Measurements from ENCODE around the gene CBLN4.

DNA sequence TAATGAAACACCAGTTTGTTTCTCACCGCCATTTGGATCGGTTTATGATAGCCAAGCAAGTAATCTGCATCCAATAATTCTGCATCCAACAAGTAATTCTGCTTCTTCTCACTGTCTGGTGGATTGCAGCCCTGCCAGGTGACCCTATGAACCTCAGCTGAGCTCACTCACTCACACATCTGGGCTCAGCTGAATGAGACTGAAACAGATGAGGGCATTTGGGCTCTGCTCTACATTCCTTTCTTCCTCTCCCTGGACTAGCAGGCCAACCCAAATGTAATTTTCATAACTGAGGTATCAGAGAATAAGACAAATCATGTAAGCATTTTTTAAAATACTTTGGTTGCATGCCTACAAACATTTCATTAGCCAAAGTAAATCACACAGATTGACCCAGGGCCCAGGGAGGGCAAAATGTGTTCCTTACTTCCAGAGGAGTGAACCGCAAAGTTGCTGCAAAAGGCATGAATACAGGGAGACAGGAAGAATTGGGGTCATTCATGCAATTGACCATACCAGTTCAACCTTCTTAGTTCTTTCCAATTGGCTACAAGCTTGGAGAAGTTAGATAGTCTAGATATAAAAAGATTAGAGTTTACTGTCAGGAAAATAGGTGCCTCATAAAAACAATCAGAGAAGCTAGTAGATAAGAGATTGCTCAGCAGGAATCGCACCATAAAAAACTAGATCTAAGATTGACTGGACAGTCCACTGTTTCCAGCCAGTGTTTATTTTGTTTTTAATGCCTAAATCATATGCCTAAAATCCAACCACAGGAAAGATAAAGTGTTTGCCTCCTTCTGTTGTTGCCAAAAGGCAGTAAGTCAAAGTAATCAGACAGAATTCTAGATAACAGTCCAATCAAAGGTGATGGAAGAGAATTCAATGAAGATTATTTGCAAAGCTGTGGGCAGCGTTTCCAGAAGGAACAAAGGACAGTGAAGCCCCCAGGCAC is 43.7 kb downstream of the CBLN4 start:
- no peak for TF ChIP-seq EZH2 (IDR thresholded peaks at IDR 0.05; ENCODE audit: low read length)
- TF ChIP-seq, protein P1, sequence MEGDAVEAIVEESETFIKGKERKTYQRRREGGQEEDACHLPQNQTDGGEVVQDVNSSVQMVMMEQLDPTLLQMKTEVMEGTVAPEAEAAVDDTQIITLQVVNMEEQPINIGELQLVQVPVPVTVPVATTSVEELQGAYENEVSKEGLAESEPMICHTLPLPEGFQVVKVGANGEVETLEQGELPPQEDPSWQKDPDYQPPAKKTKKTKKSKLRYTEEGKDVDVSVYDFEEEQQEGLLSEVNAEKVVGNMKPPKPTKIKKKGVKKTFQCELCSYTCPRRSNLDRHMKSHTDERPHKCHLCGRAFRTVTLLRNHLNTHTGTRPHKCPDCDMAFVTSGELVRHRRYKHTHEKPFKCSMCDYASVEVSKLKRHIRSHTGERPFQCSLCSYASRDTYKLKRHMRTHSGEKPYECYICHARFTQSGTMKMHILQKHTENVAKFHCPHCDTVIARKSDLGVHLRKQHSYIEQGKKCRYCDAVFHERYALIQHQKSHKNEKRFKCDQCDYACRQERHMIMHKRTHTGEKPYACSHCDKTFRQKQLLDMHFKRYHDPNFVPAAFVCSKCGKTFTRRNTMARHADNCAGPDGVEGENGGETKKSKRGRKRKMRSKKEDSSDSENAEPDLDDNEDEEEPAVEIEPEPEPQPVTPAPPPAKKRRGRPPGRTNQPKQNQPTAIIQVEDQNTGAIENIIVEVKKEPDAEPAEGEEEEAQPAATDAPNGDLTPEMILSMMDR (optimal IDR thresholded peaks at IDR 0.05 in 1 of 3, IDR thresholded peaks at IDR 0.05 in 1 of 3, conservative IDR thresholded peaks at IDR 0.05 in 1 of 3; ENCODE audit: extremely low read depth in 1 of 3, insufficient read depth in 2 of 3, low read length in 3 of 3): no peak

All from keratinocyte (primary cell).